WTC11 (cell line): ENCODE results near the gene SRRM2. TPM values are rescaled to one million over a fixed set of nuclear protein-coding genes. Genes with fewer than 3 reads are reported as not detected.

Experiments
- ATAC-seq: fragments of 200-7000 bp; cut with Tn5 transposase; 2 replicates; pipeline ENCODE4 v1.10.0; 2021; ENCODE audit warnings: mild to moderate bottlenecking, moderate library complexity
- CTCF ChIA-PET: fragments of 300-600 bp; sonication (Branson Sonifier 250); formaldehyde crosslinking; loops from one replicate; lab custom pipeline; 2021; ENCODE audit warnings: antibody characterized with exemption; lab: Charles Lee
- POLR2A ChIA-PET: fragments of 350-600 bp; sonication (Branson Sonifier 250); formaldehyde crosslinking; loops from one replicate; lab custom pipeline; 2021; ENCODE audit warnings: antibody characterized with exemption; lab: Charles Lee
- DNase-seq: peaks from one replicate; pipeline ENCODE4 v3.0.0; 2021; ENCODE audit warnings: low spot score
- H3K27ac Mint-ChIP-seq: 2 replicates; pipeline ENCODE4 v1.8.0; 2021; ENCODE audit warnings: mixed read lengths
- H3K27me3 Mint-ChIP-seq: 2 replicates; pipeline ENCODE4 v1.8.0; 2021; ENCODE audit warnings: low read depth, mild to moderate bottlenecking, moderate library complexity, mixed read lengths
- H3K36me3 Mint-ChIP-seq: 2 replicates; pipeline ENCODE4 v1.8.0; 2021; ENCODE audit warnings: mixed read lengths
- H3K4me1 Mint-ChIP-seq: 2 replicates; pipeline ENCODE4 v1.8.0; 2022; ENCODE audit warnings: mixed read lengths
- H3K4me3 Mint-ChIP-seq: 2 replicates; pipeline ENCODE4 v1.8.0; 2021; ENCODE audit warnings: mild to moderate bottlenecking, moderate library complexity, mixed read lengths
- H3K9me3 Mint-ChIP-seq: 2 replicates; pipeline ENCODE4 v1.8.0; 2021; ENCODE audit warnings: mixed read lengths
- CTCF ChIP-seq: fragments of 200-600 bp; IDR thresholded peaks from 2 replicates; pipeline ENCODE4 v1.8.0; 2022; ENCODE audit warnings: antibody characterized with exemption
- E2F4 ChIP-seq: sonication (generic); formaldehyde crosslinking; IDR thresholded peaks from 2 replicates; pipeline ENCODE4 v1.8.1; 2022; ENCODE audit warnings: low read depth, mild to moderate bottlenecking, moderate library complexity, missing genetic modification reagents, borderline replicate concordance
- ETV6 ChIP-seq: sonication (generic); formaldehyde crosslinking; IDR thresholded peaks from 2 replicates; pipeline ENCODE4 v1.8.1; 2022; ENCODE audit warnings: mild to moderate bottlenecking, missing genetic modification reagents
- FOXJ3 ChIP-seq: sonication (generic); formaldehyde crosslinking; IDR thresholded peaks from 2 replicates; pipeline ENCODE4 v1.9.0; 2021; ENCODE audit warnings: missing genetic modification reagents, mild to moderate bottlenecking, borderline replicate concordance
- IRF2 ChIP-seq: sonication (generic); formaldehyde crosslinking; IDR thresholded peaks from 2 replicates; pipeline ENCODE4 v1.8.0; 2022; ENCODE audit warnings: low read depth, missing genetic modification reagents, borderline replicate concordance
- SMAD3 ChIP-seq: sonication (generic); formaldehyde crosslinking; IDR thresholded peaks from 2 replicates; pipeline ENCODE4 v1.8.0; 2022; ENCODE audit warnings: missing genetic modification reagents, mild to moderate bottlenecking, borderline replicate concordance
- SMAD4 ChIP-seq: sonication (generic); formaldehyde crosslinking; IDR thresholded peaks from 2 replicates; pipeline ENCODE4 v1.8.0; 2022; ENCODE audit warnings: mild to moderate bottlenecking, missing genetic modification reagents
- ZBTB21 ChIP-seq: sonication (generic); formaldehyde crosslinking; IDR thresholded peaks from 2 replicates; pipeline ENCODE4 v1.8.1; 2023; ENCODE audit warnings: mild to moderate bottlenecking, missing genetic modification reagents, borderline replicate concordance
- ZNF219 ChIP-seq: sonication (generic); formaldehyde crosslinking; IDR thresholded peaks from 2 replicates; pipeline ENCODE4 v1.8.0; 2023; ENCODE audit warnings: missing genetic modification reagents, mild to moderate bottlenecking, borderline replicate concordance
- ZNF263 ChIP-seq: sonication (generic); formaldehyde crosslinking; IDR thresholded peaks from 2 replicates; pipeline ENCODE4 v1.8.1; 2022; ENCODE audit warnings: low read depth, mild to moderate bottlenecking, moderate library complexity, missing genetic modification reagents
- ZNF396 ChIP-seq: fragments of 250-450 bp; sonication (Bioruptor Pico); IDR thresholded peaks from 2 replicates; pipeline ENCODE4 v1.8.0; 2021; ENCODE audit warnings: mild to moderate bottlenecking, moderate library complexity, borderline replicate concordance
- total RNA-seq: library from RNA; stranded (reverse); gene quantifications from 3 replicates; pipeline ENCODE4 v1.2.3, GENCODE V29; 2021
- TF ChIP-seq, protein P1 (sequence below): sonication (generic); formaldehyde crosslinking; IDR thresholded peaks from 2 replicates; pipeline ENCODE4 v1.8.0; 2023; ENCODE audit warnings: missing genetic modification reagents
- TF ChIP-seq, protein P2 (sequence below): sonication (generic); formaldehyde crosslinking; IDR thresholded peaks from 2 replicates; pipeline ENCODE4 v1.8.0; 2022; ENCODE audit warnings: mild to moderate bottlenecking, missing genetic modification reagents
- TF ChIP-seq, protein P3 (sequence below): sonication (generic); formaldehyde crosslinking; IDR thresholded peaks from 2 replicates; pipeline ENCODE4 v1.8.1; 2022; ENCODE audit warnings: mild to moderate bottlenecking, missing genetic modification reagents, moderate library complexity, borderline replicate concordance
- TF ChIP-seq, protein P4 (sequence below): sonication (generic); formaldehyde crosslinking; IDR thresholded peaks from 2 replicates; pipeline ENCODE4 v1.8.1; 2023; ENCODE audit warnings: mild to moderate bottlenecking, missing genetic modification reagents, borderline replicate concordance

Gene SRRM2
- total RNA-seq, 1 experiment from 2014 or later = 823 TPM

DNA sequence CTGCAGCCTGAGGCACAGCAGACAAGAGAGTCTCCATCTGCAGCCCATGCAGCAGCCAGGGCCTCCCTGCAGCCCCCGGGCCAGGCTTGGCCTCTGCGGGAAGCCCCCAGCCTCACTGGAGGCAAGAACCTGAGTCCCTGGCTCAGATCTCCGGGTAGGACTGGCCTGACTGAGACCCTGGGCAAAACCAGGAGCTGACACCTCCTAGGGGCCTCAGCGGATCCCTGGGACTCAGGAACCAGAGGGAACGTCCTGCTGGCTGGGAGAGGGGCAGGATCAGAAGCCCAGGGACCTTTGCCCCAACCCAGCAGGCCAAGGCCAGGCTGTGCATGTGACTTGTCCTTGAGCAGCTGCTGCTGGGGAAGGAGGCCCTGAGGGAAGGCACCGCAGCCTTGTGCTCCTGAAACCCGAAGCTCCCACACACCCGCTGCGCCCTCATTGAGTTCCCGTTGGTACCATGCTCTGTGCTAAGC, 62.9 kb downstream of the SRRM2 start (continued):
- TF ChIP-seq IRF2 (CRISPR knock-in tag) (no peak), ETV6 (CRISPR knock-in tag) (no peak)
- TF ChIP-seq, protein P1, sequence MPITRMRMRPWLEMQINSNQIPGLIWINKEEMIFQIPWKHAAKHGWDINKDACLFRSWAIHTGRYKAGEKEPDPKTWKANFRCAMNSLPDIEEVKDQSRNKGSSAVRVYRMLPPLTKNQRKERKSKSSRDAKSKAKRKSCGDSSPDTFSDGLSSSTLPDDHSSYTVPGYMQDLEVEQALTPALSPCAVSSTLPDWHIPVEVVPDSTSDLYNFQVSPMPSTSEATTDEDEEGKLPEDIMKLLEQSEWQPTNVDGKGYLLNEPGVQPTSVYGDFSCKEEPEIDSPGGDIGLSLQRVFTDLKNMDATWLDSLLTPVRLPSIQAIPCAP (CRISPR knock-in tag) = no peak

DNA sequence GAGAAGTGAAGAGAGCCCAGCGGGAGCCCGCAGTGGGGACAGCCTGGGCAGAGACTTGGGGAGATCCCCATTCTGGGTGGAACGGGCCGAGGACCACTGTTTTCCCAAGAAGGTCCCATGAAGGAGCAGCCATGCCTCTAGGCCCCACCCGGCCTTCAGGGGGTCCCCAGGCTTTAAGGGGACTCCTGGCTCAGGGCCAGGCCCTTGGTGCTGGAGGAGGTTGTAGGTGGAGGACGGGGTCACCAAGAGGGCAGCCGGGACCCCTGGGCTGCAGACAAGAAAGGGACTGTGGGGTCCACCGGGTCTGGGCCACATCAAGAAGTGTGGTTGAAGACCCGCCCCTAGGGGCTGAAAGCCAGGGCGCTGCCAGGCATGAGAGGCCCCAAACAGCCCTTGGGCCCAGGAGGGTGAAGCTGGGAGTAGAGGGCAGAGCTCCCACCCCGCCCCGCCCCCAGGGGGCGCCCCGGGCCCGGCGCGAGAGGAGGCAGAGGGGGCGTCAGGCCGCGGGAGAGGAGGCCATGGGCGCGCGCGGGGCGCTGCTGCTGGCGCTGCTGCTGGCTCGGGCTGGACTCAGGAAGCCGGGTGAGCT, 64.4 kb downstream of the SRRM2 start, which contains the start of gene PRSS21:
PRSS21 (plus strand) TSS at position 487 of the 589 bp plus-strand sequence; CDS start at position 519, 32 bp downstream.
- Mint-ChIP-seq H3K9me3 (no peaks in the 10 kb centered on the region), H3K27me3 (no peaks in the 10 kb centered on the region), H3K4me3 (no peak within 1 kb of the TSS), H3K4me1 (no peaks in the 10 kb centered on the region), H3K27ac (no peak within 1 kb of the TSS), H3K36me3 (no peaks in the 10 kb centered on the region)
- TF ChIP-seq, protein P2, sequence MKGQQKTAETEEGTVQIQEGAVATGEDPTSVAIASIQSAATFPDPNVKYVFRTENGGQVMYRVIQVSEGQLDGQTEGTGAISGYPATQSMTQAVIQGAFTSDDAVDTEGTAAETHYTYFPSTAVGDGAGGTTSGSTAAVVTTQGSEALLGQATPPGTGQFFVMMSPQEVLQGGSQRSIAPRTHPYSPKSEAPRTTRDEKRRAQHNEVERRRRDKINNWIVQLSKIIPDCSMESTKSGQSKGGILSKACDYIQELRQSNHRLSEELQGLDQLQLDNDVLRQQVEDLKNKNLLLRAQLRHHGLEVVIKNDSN (CRISPR knock-in tag) = no peak
- TF ChIP-seq SMAD4 (no peak), CTCF (peak; percentile 68), ZNF263 (CRISPR knock-in tag) (no peak)
- ATAC-seq (peak; percentile 83), DNase-seq (peak; percentile 67)
- ChIA-PET CTCF (interaction anchor here (0.6 to 2.2 kb wide), 26 partner anchors 9 to 285 kb away, joined by 3 to 25 read pairs (median 4); partner anchors contain the start of genes FLYWCH2 and PRSS41), POLR2A (no interaction called here)

DNA sequence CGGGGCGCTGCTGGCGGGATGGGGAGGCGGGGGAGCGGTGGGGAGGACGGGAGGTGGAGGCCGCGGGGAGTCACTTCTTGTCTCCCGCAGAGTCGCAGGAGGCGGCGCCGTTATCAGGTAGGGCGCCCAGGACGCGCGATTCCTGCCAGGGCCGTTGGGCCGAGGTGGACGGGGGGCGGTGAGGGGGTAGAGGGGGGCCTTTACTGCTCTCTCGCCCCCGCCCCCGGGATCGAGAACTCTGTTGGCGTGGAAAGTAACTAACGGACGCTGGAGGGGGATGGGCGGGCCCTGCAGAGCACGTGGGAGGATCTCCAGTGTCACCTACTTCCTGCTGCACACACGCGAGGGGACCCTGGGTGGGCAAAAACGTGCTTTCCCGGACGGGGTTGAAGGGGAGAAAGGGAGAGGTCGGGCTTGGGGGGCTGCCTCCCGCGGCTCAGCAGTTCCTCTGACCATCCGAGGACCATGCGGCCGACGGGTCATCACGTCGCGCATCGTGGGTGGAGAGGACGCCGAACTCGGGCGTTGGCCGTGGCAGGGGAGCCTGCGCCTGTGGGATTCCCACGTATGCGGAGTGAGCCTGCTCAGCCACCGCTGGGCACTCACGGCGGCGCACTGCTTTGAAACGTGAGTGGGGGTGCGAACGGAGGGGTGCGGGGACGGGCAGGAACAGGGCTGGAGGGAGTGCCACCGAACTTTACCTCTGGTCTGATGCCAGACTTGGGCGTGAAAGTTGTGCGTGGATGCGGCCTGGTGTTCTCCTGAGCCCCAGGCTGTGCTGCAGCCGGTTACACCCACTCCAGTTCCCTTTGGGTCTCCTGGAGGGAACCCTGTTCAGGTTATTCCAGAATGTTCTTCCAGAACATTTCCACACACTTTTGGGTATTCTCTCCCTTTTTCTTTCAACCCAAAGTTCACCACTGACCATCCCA, 65.2 kb downstream of the SRRM2 start:
- no peaks in the 10 kb centered on the region for H3K9me3 Mint-ChIP-seq
- CTCF ChIA-PET = interaction anchor here (0.7 to 2.2 kb wide), 18 partner anchors 10 to 148 kb away, joined by 3 to 25 read pairs (median 4); partner anchors contain the start of genes FLYWCH2 and PRSS41
- no peaks in the 10 kb centered on the region for H3K36me3 Mint-ChIP-seq
- H3K4me1 Mint-ChIP-seq = no peaks in the 10 kb centered on the region
- H3K27ac Mint-ChIP-seq = no peak overlapping the region
- no peak for ATAC-seq
- no peaks in the 10 kb centered on the region for H3K27me3 Mint-ChIP-seq
- DNase-seq = no peak
- H3K4me3 Mint-ChIP-seq = no peak overlapping the region
- POLR2A ChIA-PET = no interaction called here
- TF ChIP-seq ETV6 (CRISPR knock-in tag) = no peak
- TF ChIP-seq ZNF219 = no peak
- TF ChIP-seq SMAD3 (CRISPR knock-in tag) = no peak
- no peak for TF ChIP-seq CTCF
- TF ChIP-seq E2F4 = no peak
- TF ChIP-seq ZNF396 (CRISPR knock-in tag) = no peak
- TF ChIP-seq, protein P3, sequence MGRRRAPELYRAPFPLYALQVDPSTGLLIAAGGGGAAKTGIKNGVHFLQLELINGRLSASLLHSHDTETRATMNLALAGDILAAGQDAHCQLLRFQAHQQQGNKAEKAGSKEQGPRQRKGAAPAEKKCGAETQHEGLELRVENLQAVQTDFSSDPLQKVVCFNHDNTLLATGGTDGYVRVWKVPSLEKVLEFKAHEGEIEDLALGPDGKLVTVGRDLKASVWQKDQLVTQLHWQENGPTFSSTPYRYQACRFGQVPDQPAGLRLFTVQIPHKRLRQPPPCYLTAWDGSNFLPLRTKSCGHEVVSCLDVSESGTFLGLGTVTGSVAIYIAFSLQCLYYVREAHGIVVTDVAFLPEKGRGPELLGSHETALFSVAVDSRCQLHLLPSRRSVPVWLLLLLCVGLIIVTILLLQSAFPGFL (CRISPR knock-in tag) = no peak
- TF ChIP-seq FOXJ3 (CRISPR knock-in tag) = no peak
- TF ChIP-seq ZBTB21 = no peak
- TF ChIP-seq, protein P1 (CRISPR knock-in tag) = no peak
- TF ChIP-seq, protein P4, sequence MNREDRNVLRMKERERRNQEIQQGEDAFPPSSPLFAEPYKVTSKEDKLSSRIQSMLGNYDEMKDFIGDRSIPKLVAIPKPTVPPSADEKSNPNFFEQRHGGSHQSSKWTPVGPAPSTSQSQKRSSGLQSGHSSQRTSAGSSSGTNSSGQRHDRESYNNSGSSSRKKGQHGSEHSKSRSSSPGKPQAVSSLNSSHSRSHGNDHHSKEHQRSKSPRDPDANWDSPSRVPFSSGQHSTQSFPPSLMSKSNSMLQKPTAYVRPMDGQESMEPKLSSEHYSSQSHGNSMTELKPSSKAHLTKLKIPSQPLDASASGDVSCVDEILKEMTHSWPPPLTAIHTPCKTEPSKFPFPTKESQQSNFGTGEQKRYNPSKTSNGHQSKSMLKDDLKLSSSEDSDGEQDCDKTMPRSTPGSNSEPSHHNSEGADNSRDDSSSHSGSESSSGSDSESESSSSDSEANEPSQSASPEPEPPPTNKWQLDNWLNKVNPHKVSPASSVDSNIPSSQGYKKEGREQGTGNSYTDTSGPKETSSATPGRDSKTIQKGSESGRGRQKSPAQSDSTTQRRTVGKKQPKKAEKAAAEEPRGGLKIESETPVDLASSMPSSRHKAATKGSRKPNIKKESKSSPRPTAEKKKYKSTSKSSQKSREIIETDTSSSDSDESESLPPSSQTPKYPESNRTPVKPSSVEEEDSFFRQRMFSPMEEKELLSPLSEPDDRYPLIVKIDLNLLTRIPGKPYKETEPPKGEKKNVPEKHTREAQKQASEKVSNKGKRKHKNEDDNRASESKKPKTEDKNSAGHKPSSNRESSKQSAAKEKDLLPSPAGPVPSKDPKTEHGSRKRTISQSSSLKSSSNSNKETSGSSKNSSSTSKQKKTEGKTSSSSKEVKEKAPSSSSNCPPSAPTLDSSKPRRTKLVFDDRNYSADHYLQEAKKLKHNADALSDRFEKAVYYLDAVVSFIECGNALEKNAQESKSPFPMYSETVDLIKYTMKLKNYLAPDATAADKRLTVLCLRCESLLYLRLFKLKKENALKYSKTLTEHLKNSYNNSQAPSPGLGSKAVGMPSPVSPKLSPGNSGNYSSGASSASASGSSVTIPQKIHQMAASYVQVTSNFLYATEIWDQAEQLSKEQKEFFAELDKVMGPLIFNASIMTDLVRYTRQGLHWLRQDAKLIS (CRISPR knock-in tag) = no peak
